Measurements from ENCODE around the gene FIBCD1.

DNA sequence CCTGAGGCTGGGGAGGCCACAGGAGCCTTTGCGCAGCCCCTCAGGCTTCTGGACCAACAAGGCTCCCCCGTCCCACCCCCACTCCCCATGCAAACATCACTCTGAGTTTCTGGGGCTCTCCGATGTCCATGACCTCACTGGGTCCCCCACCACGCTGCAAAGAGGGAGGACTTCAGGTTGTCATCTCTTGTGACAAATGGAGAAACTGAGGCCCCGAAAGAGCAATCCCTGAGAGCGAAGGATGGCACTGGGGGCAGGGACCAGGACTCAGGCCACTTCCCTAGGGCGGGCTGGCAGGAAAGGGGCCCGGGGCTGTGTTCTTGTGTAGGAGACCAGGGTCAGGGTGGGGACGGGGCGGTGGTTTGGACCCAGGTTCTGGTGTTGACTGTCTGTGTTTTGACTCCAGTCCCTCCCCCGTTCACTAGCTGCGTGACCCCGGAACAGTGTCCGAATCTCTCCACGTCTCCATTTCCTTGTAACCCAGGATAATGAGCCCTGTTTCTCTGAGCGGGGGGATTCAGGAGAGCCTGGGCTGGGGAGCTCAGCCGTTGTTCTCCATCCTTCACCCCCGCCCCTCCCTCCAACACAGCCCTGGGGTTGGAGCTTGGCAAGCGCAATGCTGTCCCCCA, 13.9 kb downstream of the FIBCD1 start:
- no peak for TF ChIP-seq BHLHE40 (IDR thresholded peaks at IDR 0.05; ENCODE audit: borderline replicate concordance)
- TF ChIP-seq PKNOX1 (IDR thresholded peaks at IDR 0.05) = no peak
- no peak for TF ChIP-seq FOXM1 (IDR thresholded peaks at IDR 0.05; ENCODE audit: borderline replicate concordance)
- no peak for TF ChIP-seq NFRKB (IDR thresholded peaks at IDR 0.05)
- TF ChIP-seq ZNF384 (IDR thresholded peaks at IDR 0.05) = no peak
- no peak for TF ChIP-seq FOXK2 (IDR thresholded peaks at IDR 0.05)
- no peak for TF ChIP-seq FOXA1 (IDR thresholded peaks at IDR 0.05)
- no peak for TF ChIP-seq L3MBTL2 (conservative IDR thresholded peaks at IDR 0.05)
- TF ChIP-seq ELF4 (IDR thresholded peaks at IDR 0.05) = no peak
- no peak for TF ChIP-seq ARNT (IDR thresholded peaks at IDR 0.05)
- no peak for TF ChIP-seq SUZ12 (IDR thresholded peaks at IDR 0.05)
- TF ChIP-seq SP1 (IDR thresholded peaks at IDR 0.05) = no peak
